Gastroesophageal sphincter (tissue), 4 donors: ENCODE data around the gene SLC6A2. TPM values are rescaled to one million over a fixed set of nuclear protein-coding genes. Genes with fewer than 3 reads are reported as not detected.

Experiments used
- ATAC-seq: fragments of 150-250 bp; one replicate; pipeline ENCODE4 v1.9.1; 2016; ENCODE audit warnings: mild to moderate bottlenecking, moderate library complexity
- H3K27ac ChIP-seq, 4 donors: fragments of 200-600 bp; sonication (generic) in 3 of 4; 1 replicate in 3 of 4; 2 replicates in 1 of 4; pipeline ENCODE4 v1.5.1; 2016 to 2019
- H3K27me3 ChIP-seq: fragments of 200-600 bp; sonication (generic); one replicate; pipeline ENCODE4 v1.5.1; 2019
- H3K36me3 ChIP-seq, 2 donors: fragments of 200-600 bp; sonication (generic); one replicate each; pipeline ENCODE4 v1.5.1; 2019; ENCODE audit warnings: control low read depth in 1 of 2
- H3K4me1 ChIP-seq, 3 donors: fragments of 200-600 bp; sonication (generic); 1 replicate in 2 of 3; 2 replicates in 1 of 3; pipeline ENCODE4 v1.5.1; 2016 to 2019; ENCODE audit warnings: control low read depth in 2 of 3
- H3K4me3 ChIP-seq, 2 donors: fragments of 200-600 bp; sonication (generic); one replicate each; pipeline ENCODE4 v1.5.1; 2019; ENCODE audit warnings: mild to moderate bottlenecking in 1 of 2, moderate library complexity in 1 of 2
- H3K9me3 ChIP-seq, 3 donors: fragments of 200-600 bp; sonication (generic); one replicate each; pipeline ENCODE4 v1.5.1; 2017 to 2019; ENCODE audit warnings: control low read depth in 2 of 3
- CTCF ChIP-seq, 4 experiments: fragments of 200-600 bp in 2 of 4; fragments of 450-650 bp in 2 of 4; sonication (generic) in 1 of 4; IDR thresholded peaks; one replicate each; pipeline ENCODE4 v1.5.1; 2017 to 2019; ENCODE audit warnings: antibody characterized with exemption in 4 of 4, mild to moderate bottlenecking in 2 of 4, moderate library complexity in 2 of 4
- EP300 ChIP-seq: sonication (generic); formaldehyde crosslinking; IDR thresholded peaks from one replicate; pipeline ENCODE4 v1.6.1; 2017; ENCODE audit warnings: antibody characterized with exemption, mild to moderate bottlenecking
- POLR2A ChIP-seq, 2 donors: fragments of 450-650 bp; IDR thresholded peaks; one replicate each; pipeline ENCODE4 v1.6.1; 2017; ENCODE audit warnings: antibody characterized with exemption in 2 of 2, mild to moderate bottlenecking in 2 of 2, moderate library complexity in 1 of 2
- POLR2AphosphoS5 ChIP-seq: sonication (generic); formaldehyde crosslinking; IDR thresholded peaks from one replicate; pipeline ENCODE4 v1.6.1; 2017; ENCODE audit warnings: antibody characterized with exemption
- WGBS, 2 donors: methylation state at CpG; one replicate each; pipeline ENCODE4 v1.1.5; 2018; ENCODE audit warnings: low coverage in 1 of 2; 5-methylcytosine and 5-hydroxymethylcytosine counted together
- total RNA-seq, 4 donors: library from RNA; depleted of rRNA; stranded (reverse); fragments of >200 nt; gene quantifications; one replicate each; pipeline ENCODE4 v1.1.0, GENCODE V29; 2016

SLC6A2 gene
- total RNA-seq, 4 donors from 2014 or later: 0.16 to 3.1 (median 1.3) TPM

DNA sequence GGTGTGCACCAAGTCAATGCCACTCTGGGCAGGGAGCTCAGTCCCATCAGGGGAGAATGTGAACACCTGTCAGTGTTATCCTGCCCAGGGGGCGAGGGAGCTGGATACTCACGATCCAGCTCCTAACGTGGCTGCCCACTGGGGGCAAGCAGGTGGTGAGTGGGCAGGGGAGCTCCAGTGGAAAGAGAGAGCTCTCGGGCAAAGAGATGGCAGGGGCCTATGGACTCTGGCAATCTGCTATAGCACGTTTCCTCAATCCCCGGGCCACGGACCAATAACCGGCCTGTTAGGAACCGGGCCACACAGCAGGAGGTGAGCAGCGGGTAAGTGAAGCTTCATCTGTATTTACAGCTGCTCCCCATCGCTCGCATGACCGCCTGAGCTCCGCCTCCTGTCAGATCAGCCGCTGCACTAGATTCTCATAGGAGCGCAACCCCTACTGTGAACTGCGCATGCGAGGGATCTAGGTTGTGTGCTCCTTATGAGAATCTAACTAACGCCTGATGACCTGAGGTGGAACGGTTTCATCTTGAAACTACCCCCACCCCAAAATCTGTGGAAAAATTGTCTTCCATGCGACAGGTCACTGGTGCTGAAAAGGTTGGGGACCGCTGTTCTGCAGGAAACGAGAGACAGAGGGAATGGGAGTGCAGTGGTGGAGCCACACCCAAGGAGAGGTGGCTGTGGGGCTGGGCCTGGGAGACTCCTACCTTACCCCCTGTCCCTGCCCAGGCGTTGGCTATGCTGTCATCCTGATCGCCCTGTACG is 15.6 kb downstream of the SLC6A2 start:
- Histone ChIP-seq H3K4me3 (no peak overlapping the region), H3K27ac (no peak overlapping the region), H3K27me3 (no peaks in the 10 kb centered on the region), H3K4me1 (peaks cover 0 to 14% (median 0%) of the 10 kb centered on the region in 3 donors), H3K36me3 (no peaks in the 10 kb centered on the region), H3K9me3 (no peaks in the 10 kb centered on the region)
- TF ChIP-seq POLR2AphosphoS5: no peak
- TF ChIP-seq POLR2A (IDR thresholded peaks at IDR 0.05): no peak
- no peak for TF ChIP-seq CTCF (IDR thresholded peaks at IDR 0.05)
- no peak for TF ChIP-seq EP300
- ATAC-seq: no peak
- WGBS, 2 donors: 94 to 100% methylated on average over 1 to 6 of the region's 26 CpGs

DNA sequence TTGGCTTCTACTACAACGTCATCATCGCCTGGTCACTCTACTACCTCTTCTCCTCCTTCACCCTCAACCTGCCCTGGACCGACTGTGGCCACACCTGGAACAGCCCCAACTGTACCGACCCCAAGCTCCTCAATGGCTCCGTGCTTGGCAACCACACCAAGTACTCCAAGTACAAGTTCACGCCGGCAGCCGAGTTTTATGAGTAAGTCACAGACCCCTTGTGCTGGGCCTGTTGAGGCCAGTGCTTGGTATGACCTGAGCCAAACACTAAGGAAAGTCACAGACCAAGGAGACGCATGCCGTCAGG is 16.1 kb downstream of the SLC6A2 start:
- Histone ChIP-seq H3K27ac (no peak overlapping the region), H3K27me3 (no peaks in the 10 kb centered on the region), H3K36me3 (no peaks in the 10 kb centered on the region), H3K9me3 (no peaks in the 10 kb centered on the region), H3K4me3 (no peak overlapping the region), H3K4me1 (peaks cover 0 to 14% (median 0%) of the 10 kb centered on the region in 3 donors)
- 94 to 95% methylated on average over 3 to 7 of the region's 10 CpGs for WGBS, 2 donors
- no peak for TF ChIP-seq EP300
- no peak for TF ChIP-seq POLR2AphosphoS5
- no peak for TF ChIP-seq CTCF (IDR thresholded peaks at IDR 0.05)
- no peak for TF ChIP-seq POLR2A (IDR thresholded peaks at IDR 0.05)
- no peak for ATAC-seq

DNA sequence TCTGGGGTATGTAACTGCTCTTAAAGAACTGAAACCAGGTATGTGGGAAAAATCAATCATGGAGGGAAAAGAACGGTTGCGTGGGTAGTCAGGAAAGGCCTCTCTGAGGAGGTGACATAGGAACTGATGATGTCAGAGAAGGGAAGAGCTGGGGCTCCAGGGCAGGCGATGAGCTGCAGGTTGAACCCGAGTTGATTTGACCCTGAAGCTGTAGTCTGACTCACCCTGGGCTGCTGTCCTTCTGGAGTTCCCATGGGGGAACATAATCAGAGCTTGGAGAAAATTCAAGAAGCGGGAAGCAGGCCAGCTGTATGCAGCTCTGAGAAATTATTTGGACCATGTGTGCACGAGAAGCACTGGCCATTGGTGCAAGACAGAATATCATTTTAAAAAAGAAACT is 16.7 kb downstream of the SLC6A2 start:
- 14 to 44% methylated on average over 4 to 6 of the region's 6 CpGs for WGBS, 2 donors
- Histone ChIP-seq H3K4me1 (peaks cover 0 to 14% (median 0%) of the 10 kb centered on the region in 3 donors), H3K9me3 (no peaks in the 10 kb centered on the region), H3K4me3 (no peak overlapping the region), H3K27ac (no peak overlapping the region), H3K27me3 (no peaks in the 10 kb centered on the region), H3K36me3 (no peaks in the 10 kb centered on the region)
- ATAC-seq: peak; percentile 69
- no peak for TF ChIP-seq EP300
- no peak for TF ChIP-seq POLR2A (IDR thresholded peaks at IDR 0.05)
- no peak for TF ChIP-seq POLR2AphosphoS5
- no peak for TF ChIP-seq CTCF (IDR thresholded peaks at IDR 0.05)

GRCh38 chr16:55678161-55678821 is 22.5 kb downstream of the SLC6A2 start:
- Histone ChIP-seq H3K36me3 (no peaks in the 10 kb centered on the region), H3K4me1 (no peaks in the 10 kb centered on the region), H3K4me3 (no peak overlapping the region), H3K27me3 (no peaks in the 10 kb centered on the region), H3K9me3 (no peaks in the 10 kb centered on the region), H3K27ac (no peak overlapping the region)
- WGBS, 2 donors: 70 to 74% methylated on average over 7 of the region's 7 CpGs
- no peak for ATAC-seq
- no peak for TF ChIP-seq POLR2A (IDR thresholded peaks at IDR 0.05)
- no peak for TF ChIP-seq CTCF (IDR thresholded peaks at IDR 0.05)
- TF ChIP-seq POLR2AphosphoS5: no peak
- TF ChIP-seq EP300: no peak

DNA sequence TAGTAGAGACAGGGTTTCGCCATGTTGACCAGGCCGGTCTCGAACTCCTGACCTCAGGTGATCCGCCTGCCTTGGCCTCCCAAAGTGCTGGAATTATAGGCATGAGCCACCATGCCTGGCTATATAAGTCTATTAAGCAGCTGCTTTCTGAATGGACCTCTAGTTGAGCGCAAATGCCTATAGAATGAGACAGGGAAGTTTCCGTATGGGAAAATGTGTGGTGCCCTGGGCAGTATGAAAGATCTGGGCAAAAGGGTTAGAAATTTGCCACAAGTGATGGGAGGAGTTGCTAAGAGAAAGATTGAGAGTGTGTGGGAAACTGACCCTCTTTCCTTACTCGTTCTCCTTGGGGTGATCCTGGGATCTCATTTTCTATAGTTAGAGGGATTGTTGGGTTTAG is 26.3 kb downstream of the SLC6A2 start:
- no peak overlapping the region for H3K4me3 ChIP-seq
- H3K27me3 ChIP-seq: no peaks in the 10 kb centered on the region
- H3K27ac ChIP-seq: no peak overlapping the region
- 91 to 95% methylated on average over 4 to 5 of the region's 7 CpGs for WGBS, 2 donors
- H3K4me1 ChIP-seq: no peaks in the 10 kb centered on the region
- ATAC-seq: no peak
- no peak for TF ChIP-seq CTCF (IDR thresholded peaks at IDR 0.05)
- TF ChIP-seq POLR2A (IDR thresholded peaks at IDR 0.05): no peak
- TF ChIP-seq POLR2AphosphoS5: no peak
- TF ChIP-seq EP300: no peak
- H3K36me3 ChIP-seq: no peaks in the 10 kb centered on the region
- no peaks in the 10 kb centered on the region for H3K9me3 ChIP-seq
